Measurements from ENCODE around the gene ARHGEF38. TPM values are rescaled to one million over a fixed set of nuclear protein-coding genes. Genes with fewer than 3 reads are reported as not detected.

ARHGEF38 gene
- total RNA-seq, 1 donor: not detected

- Histone ChIP-seq H3K36me3 (ENCODE audit: insufficient read depth, low read length) (no peaks in the 10 kb centered on the region), H3K79me2 (ENCODE audit: insufficient read depth, low read length) (no peaks in the 10 kb centered on the region), H3K4me2 (ENCODE audit: insufficient read depth, low read length) (no peak overlapping the region), H3K27ac (ENCODE audit: low read depth, low read length) (no peak overlapping the region), H3K4me3 (ENCODE audit: insufficient read depth, low read length) (no peak overlapping the region), H2AFZ (ENCODE audit: low read length) (no peak overlapping the region), H3K27me3 (ENCODE audit: insufficient read depth, low read length) (no peaks in the 10 kb centered on the region), H3K4me1 (ENCODE audit: insufficient read depth, low read length) (no peaks in the 10 kb centered on the region), H4K20me1 (ENCODE audit: insufficient read depth, low read length) (no peaks in the 10 kb centered on the region), H3K9me3 (ENCODE audit: low read depth, low read length) (no peaks in the 10 kb centered on the region)
- no peak for DNase-seq (ENCODE audit: insufficient read length, low spot score, missing footprints)
- no peak for TF ChIP-seq CTCF (IDR thresholded peaks at IDR 0.05; ENCODE audit: extremely low read depth, low read depth, low read length)
Observed at GRCh38 chr4:105546086-105546485, 6.3 kb upstream of the ARHGEF38 start.

DNA sequence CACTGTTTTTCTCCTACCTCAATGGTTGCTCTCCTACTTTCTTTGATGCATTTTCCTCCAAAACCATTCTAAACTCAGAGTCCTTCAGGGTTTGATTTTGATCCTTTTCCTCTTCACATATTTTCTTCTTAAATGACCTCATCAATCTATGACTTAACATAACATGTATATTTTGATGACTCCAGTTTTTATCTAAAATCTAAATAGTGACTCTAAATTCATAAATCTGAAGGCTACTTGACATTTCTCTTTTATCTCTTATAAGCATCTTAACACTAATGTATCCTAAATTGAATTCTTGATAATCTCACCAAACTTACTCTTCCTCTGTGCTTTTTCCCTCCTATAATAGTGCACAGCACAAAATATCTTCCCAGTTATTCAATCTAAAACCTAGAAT lies 4.7 kb upstream of the ARHGEF38 start:
- no peak overlapping the region for H3K4me2 ChIP-seq (ENCODE audit: insufficient read depth, low read length)
- TF ChIP-seq CTCF (IDR thresholded peaks at IDR 0.05; ENCODE audit: extremely low read depth, low read depth, low read length): no peak
- no peak for DNase-seq (ENCODE audit: insufficient read length, low spot score, missing footprints)
- no peaks in the 10 kb centered on the region for H4K20me1 ChIP-seq (ENCODE audit: insufficient read depth, low read length)
- H3K79me2 ChIP-seq (ENCODE audit: insufficient read depth, low read length): no peaks in the 10 kb centered on the region
- H3K36me3 ChIP-seq (ENCODE audit: insufficient read depth, low read length): no peaks in the 10 kb centered on the region
- H3K4me1 ChIP-seq (ENCODE audit: insufficient read depth, low read length): no peaks in the 10 kb centered on the region
- no peak overlapping the region for H2AFZ ChIP-seq (ENCODE audit: low read length)
- no peaks in the 10 kb centered on the region for H3K9me3 ChIP-seq (ENCODE audit: low read depth, low read length)
- no peak overlapping the region for H3K27ac ChIP-seq (ENCODE audit: low read depth, low read length)
- H3K4me3 ChIP-seq (ENCODE audit: insufficient read depth, low read length): no peak overlapping the region
- no peaks in the 10 kb centered on the region for H3K27me3 ChIP-seq (ENCODE audit: insufficient read depth, low read length)

DNA sequence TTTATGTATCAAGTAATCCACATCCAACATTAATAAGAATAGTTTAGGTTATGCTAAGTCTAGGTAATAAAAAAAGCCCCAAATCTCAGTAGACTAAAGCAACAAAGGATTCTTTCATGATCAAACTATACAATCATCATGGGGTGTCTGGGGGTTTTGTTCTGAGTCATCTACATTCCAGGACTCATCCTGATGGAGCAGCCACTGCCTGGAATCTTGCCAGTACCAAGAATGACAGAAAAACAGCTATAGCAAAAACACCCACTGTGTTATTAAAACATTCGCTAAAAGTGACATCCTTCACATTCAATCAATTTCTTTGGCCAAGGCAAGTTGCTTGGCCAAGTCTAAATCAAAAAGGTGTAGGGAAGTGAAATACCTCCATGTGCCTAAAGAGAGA lies 3.9 kb upstream of the ARHGEF38 start:
- no peak for TF ChIP-seq CTCF (IDR thresholded peaks at IDR 0.05; ENCODE audit: extremely low read depth, low read depth, low read length)
- Histone ChIP-seq H3K27ac (ENCODE audit: low read depth, low read length) (no peak overlapping the region), H3K4me1 (ENCODE audit: insufficient read depth, low read length) (no peaks in the 10 kb centered on the region), H3K9me3 (ENCODE audit: low read depth, low read length) (no peaks in the 10 kb centered on the region), H3K79me2 (ENCODE audit: insufficient read depth, low read length) (no peaks in the 10 kb centered on the region), H4K20me1 (ENCODE audit: insufficient read depth, low read length) (no peaks in the 10 kb centered on the region), H3K4me3 (ENCODE audit: insufficient read depth, low read length) (no peak overlapping the region), H2AFZ (ENCODE audit: low read length) (no peak overlapping the region), H3K36me3 (ENCODE audit: insufficient read depth, low read length) (no peaks in the 10 kb centered on the region), H3K27me3 (ENCODE audit: insufficient read depth, low read length) (no peaks in the 10 kb centered on the region), H3K4me2 (ENCODE audit: insufficient read depth, low read length) (no peak overlapping the region)
- no peak for DNase-seq (ENCODE audit: insufficient read length, low spot score, missing footprints)

DNA sequence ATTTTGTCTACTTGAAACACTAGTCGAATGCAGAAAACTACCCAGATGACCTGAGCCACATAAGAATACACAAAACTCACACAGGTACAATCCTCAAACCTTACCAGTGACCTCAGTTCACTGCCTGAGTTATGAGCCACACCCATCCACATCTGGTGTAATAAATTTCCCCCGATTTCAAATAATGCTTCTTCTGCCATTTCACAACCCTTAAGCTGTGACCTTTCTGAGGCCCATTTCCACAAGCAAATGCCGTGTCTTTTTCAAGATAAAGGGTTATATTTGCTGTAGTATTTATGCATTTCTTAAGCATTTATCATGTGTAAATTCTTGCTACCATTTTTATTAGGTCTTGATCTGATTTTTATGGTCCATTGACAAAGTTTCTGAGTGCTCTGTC lies 1.8 kb upstream of the ARHGEF38 start:
- Histone ChIP-seq H3K27ac (ENCODE audit: low read depth, low read length) (no peak overlapping the region), H4K20me1 (ENCODE audit: insufficient read depth, low read length) (no peaks in the 10 kb centered on the region), H3K9me3 (ENCODE audit: low read depth, low read length) (no peaks in the 10 kb centered on the region), H3K4me3 (ENCODE audit: insufficient read depth, low read length) (no peak overlapping the region), H3K4me2 (ENCODE audit: insufficient read depth, low read length) (no peak overlapping the region), H3K36me3 (ENCODE audit: insufficient read depth, low read length) (no peaks in the 10 kb centered on the region), H3K79me2 (ENCODE audit: insufficient read depth, low read length) (no peaks in the 10 kb centered on the region), H3K4me1 (ENCODE audit: insufficient read depth, low read length) (no peaks in the 10 kb centered on the region), H2AFZ (ENCODE audit: low read length) (no peak overlapping the region), H3K27me3 (ENCODE audit: insufficient read depth, low read length) (no peaks in the 10 kb centered on the region)
- peak; percentile 13 for DNase-seq (ENCODE audit: insufficient read length, low spot score, missing footprints)
- TF ChIP-seq CTCF (IDR thresholded peaks at IDR 0.05; ENCODE audit: extremely low read depth, low read depth, low read length): no peak
